ENCODE data around the gene C1QTNF6. TPM values are rescaled to one million over a fixed set of nuclear protein-coding genes. Genes with fewer than 3 reads are reported as not detected.

The C1QTNF6 gene
- total RNA-seq, 6 experiments from 2014 or later: 3.3 to 5.0 (median 4.0) TPM

GRCh38 chr22:37183432-37184379 lies 4.3 kb downstream of the C1QTNF6 start:
- no peaks in the 10 kb centered on the region for H3K9me3 Mint-ChIP-seq
- no peak overlapping the region for H3K27ac Mint-ChIP-seq
- DNase-seq: no peak
- peaks cover 34% of the 10 kb centered on the region for H3K4me1 Mint-ChIP-seq (ENCODE audit: low read depth)
- peaks cover 3% of the 10 kb centered on the region for H3K27me3 Mint-ChIP-seq (ENCODE audit: insufficient read depth)
- TF ChIP-seq, protein P1, sequence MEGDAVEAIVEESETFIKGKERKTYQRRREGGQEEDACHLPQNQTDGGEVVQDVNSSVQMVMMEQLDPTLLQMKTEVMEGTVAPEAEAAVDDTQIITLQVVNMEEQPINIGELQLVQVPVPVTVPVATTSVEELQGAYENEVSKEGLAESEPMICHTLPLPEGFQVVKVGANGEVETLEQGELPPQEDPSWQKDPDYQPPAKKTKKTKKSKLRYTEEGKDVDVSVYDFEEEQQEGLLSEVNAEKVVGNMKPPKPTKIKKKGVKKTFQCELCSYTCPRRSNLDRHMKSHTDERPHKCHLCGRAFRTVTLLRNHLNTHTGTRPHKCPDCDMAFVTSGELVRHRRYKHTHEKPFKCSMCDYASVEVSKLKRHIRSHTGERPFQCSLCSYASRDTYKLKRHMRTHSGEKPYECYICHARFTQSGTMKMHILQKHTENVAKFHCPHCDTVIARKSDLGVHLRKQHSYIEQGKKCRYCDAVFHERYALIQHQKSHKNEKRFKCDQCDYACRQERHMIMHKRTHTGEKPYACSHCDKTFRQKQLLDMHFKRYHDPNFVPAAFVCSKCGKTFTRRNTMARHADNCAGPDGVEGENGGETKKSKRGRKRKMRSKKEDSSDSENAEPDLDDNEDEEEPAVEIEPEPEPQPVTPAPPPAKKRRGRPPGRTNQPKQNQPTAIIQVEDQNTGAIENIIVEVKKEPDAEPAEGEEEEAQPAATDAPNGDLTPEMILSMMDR (IDR thresholded peaks at IDR 0.05): no peak
- H3K4me3 Mint-ChIP-seq: no peak overlapping the region
- H3K36me3 Mint-ChIP-seq (ENCODE audit: low read depth): no peaks in the 10 kb centered on the region

GRCh38 chr22:37182949-37183245 lies 5.2 kb downstream of the C1QTNF6 start:
- H3K4me1 Mint-ChIP-seq (ENCODE audit: low read depth): peaks cover 34% of the 10 kb centered on the region

GRCh38 chr22:37182101-37182948 lies 5.7 kb downstream of the C1QTNF6 start:
- Mint-ChIP-seq H3K27me3 (ENCODE audit: insufficient read depth) (peaks cover 4% of the 10 kb centered on the region), H3K4me3 (no peak overlapping the region), H3K9me3 (no peaks in the 10 kb centered on the region), H3K36me3 (ENCODE audit: low read depth) (no peaks in the 10 kb centered on the region), H3K27ac (no peak overlapping the region), H3K4me1 (ENCODE audit: low read depth) (peaks cover 34% of the 10 kb centered on the region)
- TF ChIP-seq, protein P1 (IDR thresholded peaks at IDR 0.05): no peak
- no peak for DNase-seq

More at GRCh38 chr22:37182949-37183245, 5.2 kb downstream of the C1QTNF6 start:
- Mint-ChIP-seq H3K36me3 (ENCODE audit: low read depth) (no peaks in the 10 kb centered on the region), H3K27me3 (ENCODE audit: insufficient read depth) (peaks cover 3% of the 10 kb centered on the region), H3K27ac (no peak overlapping the region), H3K4me3 (no peak overlapping the region), H3K9me3 (no peaks in the 10 kb centered on the region)
- TF ChIP-seq, protein P1 (IDR thresholded peaks at IDR 0.05): no peak
- no peak for DNase-seq

DNA sequence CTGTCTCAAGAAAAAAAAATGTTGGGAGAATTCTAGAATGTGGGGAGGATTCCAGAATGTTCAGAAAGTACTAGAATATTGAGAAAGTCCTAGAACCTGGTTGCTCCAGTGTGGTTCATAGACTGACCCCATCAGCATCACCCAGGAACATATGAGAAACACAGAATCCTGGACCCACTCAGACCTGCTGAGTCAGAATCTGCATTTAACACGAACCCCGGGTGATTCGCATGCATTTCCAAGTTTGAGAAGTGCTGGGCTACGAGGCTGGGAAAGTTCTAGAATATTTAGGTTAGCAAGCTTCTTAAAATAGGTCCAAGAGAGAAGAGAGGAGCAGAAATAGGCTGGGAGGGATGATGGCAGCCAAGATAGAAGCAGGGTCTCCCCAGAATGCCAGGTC lies 6.4 kb downstream of the C1QTNF6 start:
- no peaks in the 10 kb centered on the region for H3K9me3 Mint-ChIP-seq
- peaks cover 36% of the 10 kb centered on the region for H3K4me1 Mint-ChIP-seq (ENCODE audit: low read depth)
- H3K36me3 Mint-ChIP-seq (ENCODE audit: low read depth): no peaks in the 10 kb centered on the region
- no peak for DNase-seq
- no peak overlapping the region for H3K27ac Mint-ChIP-seq
- peaks cover 4% of the 10 kb centered on the region for H3K27me3 Mint-ChIP-seq (ENCODE audit: insufficient read depth)
- TF ChIP-seq, protein P1 (IDR thresholded peaks at IDR 0.05): no peak
- no peak overlapping the region for H3K4me3 Mint-ChIP-seq

- peaks cover 39% of the 10 kb centered on the region for H3K4me1 Mint-ChIP-seq (ENCODE audit: low read depth)
- TF ChIP-seq, protein P1 (IDR thresholded peaks at IDR 0.05): no peak
- no peak for DNase-seq
- no peak overlapping the region for H3K27ac Mint-ChIP-seq
- H3K36me3 Mint-ChIP-seq (ENCODE audit: low read depth): no peaks in the 10 kb centered on the region
- H3K9me3 Mint-ChIP-seq: no peaks in the 10 kb centered on the region
- no peak overlapping the region for H3K4me3 Mint-ChIP-seq
- peaks cover 7% of the 10 kb centered on the region for H3K27me3 Mint-ChIP-seq (ENCODE audit: insufficient read depth)
These were observed 7.4 kb downstream of the C1QTNF6 start for GRCh38 chr22:37180531-37181231.
